Astrocyte (in vitro differentiated cells and primary cell): Measurements from ENCODE around the gene RPLP1. TPM values are rescaled to one million over a fixed set of nuclear protein-coding genes. Genes with fewer than 3 reads are reported as not detected.

Experiments
- DNase-seq: peaks from one replicate; pipeline ENCODE4 v3.0.0-alpha.2; 2010; ENCODE audit warnings: low read depth
- FAIRE-seq: peaks from 2 replicates; lab custom pipeline; 2011; peaks lifted over from hg19 to GRCh38; lab: Jason Lieb, UNC
- H2AFZ ChIP-seq: 2 replicates; pipeline ENCODE4 v1.6.0; 2012; ENCODE audit warnings: low read depth, low read length, inconsistent platforms
- H3K27ac ChIP-seq: 2 replicates; pipeline ENCODE4 v1.5.1; 2011; ENCODE audit warnings: low read depth, low read length, inconsistent platforms
- H3K27me3 ChIP-seq: 2 replicates; pipeline ENCODE4 v1.6.0; 2011; ENCODE audit warnings: low read length, inconsistent platforms; ENCODE audit not compliant: insufficient read depth
- H3K36me3 ChIP-seq: 2 replicates; pipeline ENCODE4 v1.5.1; 2011; ENCODE audit warnings: low read length, inconsistent platforms; ENCODE audit not compliant: insufficient read depth
- H3K4me1 ChIP-seq: 2 replicates; pipeline ENCODE4 v1.5.1; 2011; ENCODE audit warnings: low read length, inconsistent platforms; ENCODE audit not compliant: insufficient read depth
- H3K4me2 ChIP-seq: 2 replicates; pipeline ENCODE4 v1.6.0; 2012; ENCODE audit warnings: low read length, inconsistent platforms
- H3K4me3 ChIP-seq: 2 replicates; pipeline ENCODE4 v1.5.1; 2011; ENCODE audit warnings: low read depth, mild to moderate bottlenecking, low read length, inconsistent platforms; ENCODE audit not compliant: insufficient read depth
- H3K79me2 ChIP-seq: 2 replicates; pipeline ENCODE4 v1.6.0; 2012; ENCODE audit warnings: mild to moderate bottlenecking, low read length, inconsistent platforms; ENCODE audit not compliant: insufficient read depth
- H3K9ac ChIP-seq: 2 replicates; pipeline ENCODE4 v1.6.0; 2012; ENCODE audit warnings: mild to moderate bottlenecking, low read length, inconsistent platforms
- H3K9me3 ChIP-seq: 2 replicates; pipeline ENCODE4 v1.5.1; 2012; ENCODE audit warnings: low read depth, mild to moderate bottlenecking, low read length, inconsistent platforms; ENCODE audit not compliant: insufficient read depth
- H4K20me1 ChIP-seq: 2 replicates; pipeline ENCODE4 v1.6.0; 2012; ENCODE audit warnings: low read length, inconsistent platforms; ENCODE audit not compliant: insufficient read depth
- H3K27ac Mint-ChIP-seq: one replicate; pipeline ENCODE4 v1.8.0; 2021; ENCODE audit warnings: mild to moderate bottlenecking, mixed read lengths; ENCODE audit not compliant: unreplicated experiment
- H3K27me3 Mint-ChIP-seq: one replicate; pipeline ENCODE4 v1.8.0; 2021; ENCODE audit warnings: low read depth, mixed read lengths; ENCODE audit not compliant: unreplicated experiment
- H3K36me3 Mint-ChIP-seq: one replicate; pipeline ENCODE4 v1.8.0; 2021; ENCODE audit warnings: low read depth, mixed read lengths; ENCODE audit not compliant: unreplicated experiment
- H3K4me1 Mint-ChIP-seq: one replicate; pipeline ENCODE4 v1.8.0; 2021; ENCODE audit warnings: low read depth, mixed read lengths; ENCODE audit not compliant: unreplicated experiment
- H3K4me3 Mint-ChIP-seq: one replicate; pipeline ENCODE4 v1.8.0; 2021; ENCODE audit warnings: mild to moderate bottlenecking, moderate library complexity, mixed read lengths; ENCODE audit not compliant: unreplicated experiment
- H3K9me3 Mint-ChIP-seq: one replicate; pipeline ENCODE4 v1.8.0; 2021; ENCODE audit warnings: mild to moderate bottlenecking, mixed read lengths; ENCODE audit not compliant: unreplicated experiment
- EZH2 ChIP-seq: IDR thresholded peaks from 2 replicates; pipeline ENCODE4 v1.6.1; 2012; ENCODE audit warnings: mild to moderate bottlenecking, low read length, inconsistent platforms; ENCODE audit not compliant: insufficient read depth
- total RNA-seq: library from RNA; stranded (reverse); gene quantifications from 2 replicates; pipeline ENCODE4 v1.2.1, GENCODE V29; 2021
- TF ChIP-seq, protein P1 (sequence below): IDR thresholded peaks from 2 replicates; pipeline ENCODE4 v1.5.1; 2011; ENCODE audit warnings: low read depth, mild to moderate bottlenecking, inconsistent platforms, low read length, moderate library complexity; ENCODE audit not compliant: insufficient read depth

RPLP1 gene
- total RNA-seq, 1 donor from 2014 or later = 1,465 TPM

DNA sequence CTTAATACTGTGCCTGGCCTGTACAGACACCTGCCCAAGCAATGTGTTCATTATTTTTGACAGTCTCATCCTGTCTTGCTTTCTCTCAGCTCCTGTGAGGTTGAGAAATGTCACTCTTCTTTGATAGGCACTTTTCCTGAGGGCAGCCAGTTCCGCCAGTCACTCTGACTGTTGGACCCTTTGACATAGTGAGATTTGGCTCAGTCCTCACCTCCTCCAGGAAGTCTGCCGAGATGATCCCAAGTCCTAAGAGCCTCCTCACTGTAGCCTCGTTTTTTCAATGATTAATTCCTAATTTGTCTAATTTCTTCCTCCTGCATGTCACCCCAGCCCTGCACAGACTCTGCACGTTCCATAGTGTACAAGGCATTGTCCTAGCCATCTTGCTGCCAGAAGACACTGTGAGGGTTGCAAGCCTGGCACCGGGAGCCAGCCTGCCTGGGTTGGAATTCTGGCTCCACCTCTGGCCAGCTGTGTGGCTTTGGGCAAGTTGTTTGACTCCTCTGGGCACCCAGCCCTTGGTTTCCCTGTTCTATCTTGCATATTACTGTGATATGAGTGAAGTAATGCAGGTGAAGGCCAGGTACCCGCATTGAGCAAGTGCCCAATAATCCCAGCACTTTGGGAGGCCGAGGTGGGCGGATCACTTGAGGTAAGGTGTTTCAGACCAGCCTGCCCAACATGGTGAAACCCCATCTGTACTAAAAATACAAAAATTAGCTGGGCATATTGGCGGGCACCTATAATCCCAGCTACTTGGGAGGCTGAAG lies 24.3 kb downstream of the RPLP1 start:
- no peaks in the 10 kb centered on the region for H3K79me2 ChIP-seq
- H3K36me3 Mint-ChIP-seq = peaks cover 2% of the 10 kb centered on the region
- H4K20me1 ChIP-seq = no peaks in the 10 kb centered on the region
- H3K4me3 Mint-ChIP-seq = no peak overlapping the region
- H3K27ac ChIP-seq = no peak overlapping the region
- no peaks in the 10 kb centered on the region for H3K27me3 ChIP-seq
- no peak for FAIRE-seq
- H3K4me3 ChIP-seq = no peak overlapping the region
- H3K9ac ChIP-seq = no peak overlapping the region
- peaks cover 7% of the 10 kb centered on the region for H3K4me1 Mint-ChIP-seq
- no peak overlapping the region for H3K27ac Mint-ChIP-seq
- peaks cover 26% of the 10 kb centered on the region for H3K27me3 Mint-ChIP-seq
- H3K36me3 ChIP-seq = no peaks in the 10 kb centered on the region
- no peak for TF ChIP-seq EZH2
- TF ChIP-seq, protein P1, sequence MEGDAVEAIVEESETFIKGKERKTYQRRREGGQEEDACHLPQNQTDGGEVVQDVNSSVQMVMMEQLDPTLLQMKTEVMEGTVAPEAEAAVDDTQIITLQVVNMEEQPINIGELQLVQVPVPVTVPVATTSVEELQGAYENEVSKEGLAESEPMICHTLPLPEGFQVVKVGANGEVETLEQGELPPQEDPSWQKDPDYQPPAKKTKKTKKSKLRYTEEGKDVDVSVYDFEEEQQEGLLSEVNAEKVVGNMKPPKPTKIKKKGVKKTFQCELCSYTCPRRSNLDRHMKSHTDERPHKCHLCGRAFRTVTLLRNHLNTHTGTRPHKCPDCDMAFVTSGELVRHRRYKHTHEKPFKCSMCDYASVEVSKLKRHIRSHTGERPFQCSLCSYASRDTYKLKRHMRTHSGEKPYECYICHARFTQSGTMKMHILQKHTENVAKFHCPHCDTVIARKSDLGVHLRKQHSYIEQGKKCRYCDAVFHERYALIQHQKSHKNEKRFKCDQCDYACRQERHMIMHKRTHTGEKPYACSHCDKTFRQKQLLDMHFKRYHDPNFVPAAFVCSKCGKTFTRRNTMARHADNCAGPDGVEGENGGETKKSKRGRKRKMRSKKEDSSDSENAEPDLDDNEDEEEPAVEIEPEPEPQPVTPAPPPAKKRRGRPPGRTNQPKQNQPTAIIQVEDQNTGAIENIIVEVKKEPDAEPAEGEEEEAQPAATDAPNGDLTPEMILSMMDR = no peak
- H3K4me2 ChIP-seq = no peak overlapping the region
- H3K4me1 ChIP-seq = peaks cover 14% of the 10 kb centered on the region
- H3K9me3 ChIP-seq = no peaks in the 10 kb centered on the region
- no peak overlapping the region for H2AFZ ChIP-seq
- DNase-seq = no peak
- H3K9me3 Mint-ChIP-seq = no peaks in the 10 kb centered on the region

DNA sequence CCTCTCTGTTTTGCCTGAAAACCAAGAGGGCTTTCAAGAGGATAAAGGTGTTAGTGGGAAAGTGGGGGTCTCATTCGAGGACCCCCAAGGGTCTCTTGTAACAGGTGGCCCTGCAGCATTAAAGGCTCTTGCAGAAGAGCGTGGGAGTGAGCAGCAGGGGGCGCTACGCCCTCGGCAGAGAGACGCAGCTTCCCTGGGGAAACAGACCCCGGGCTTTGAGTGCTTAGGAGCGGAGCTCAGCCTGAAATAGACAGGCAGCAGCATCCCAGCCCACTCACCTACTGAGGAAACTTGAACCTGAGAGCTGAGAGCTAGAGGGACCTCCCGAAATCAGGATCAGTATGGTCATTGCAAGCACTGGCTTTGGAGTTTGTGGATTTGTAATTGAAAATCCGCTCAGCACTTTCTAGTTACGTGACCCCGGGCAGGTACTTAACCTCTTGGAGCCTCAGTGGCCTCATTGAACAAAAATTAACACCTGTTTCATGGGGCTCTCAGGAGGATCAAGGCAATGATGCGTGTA lies 25.7 kb downstream of the RPLP1 start:
- Histone ChIP-seq H3K27ac (no peak overlapping the region), H3K36me3 (no peaks in the 10 kb centered on the region), H3K4me2 (no peak overlapping the region), H2AFZ (no peak overlapping the region), H3K4me3 (no peak overlapping the region), H4K20me1 (no peaks in the 10 kb centered on the region), H3K27me3 (no peaks in the 10 kb centered on the region), H3K9me3 (no peaks in the 10 kb centered on the region), H3K79me2 (no peaks in the 10 kb centered on the region), H3K4me1 (peaks cover 14% of the 10 kb centered on the region), H3K9ac (no peak overlapping the region)
- Mint-ChIP-seq H3K27ac (no peak overlapping the region), H3K36me3 (peaks cover 3% of the 10 kb centered on the region), H3K27me3 (peaks cover 36% of the 10 kb centered on the region), H3K4me3 (no peak overlapping the region), H3K9me3 (peaks cover under 1% of the 10 kb centered on the region), H3K4me1 (peaks cover 7% of the 10 kb centered on the region)
- FAIRE-seq = no peak
- TF ChIP-seq, protein P1 = peak; percentile 82
- TF ChIP-seq EZH2 = no peak
- no peak for DNase-seq

DNA sequence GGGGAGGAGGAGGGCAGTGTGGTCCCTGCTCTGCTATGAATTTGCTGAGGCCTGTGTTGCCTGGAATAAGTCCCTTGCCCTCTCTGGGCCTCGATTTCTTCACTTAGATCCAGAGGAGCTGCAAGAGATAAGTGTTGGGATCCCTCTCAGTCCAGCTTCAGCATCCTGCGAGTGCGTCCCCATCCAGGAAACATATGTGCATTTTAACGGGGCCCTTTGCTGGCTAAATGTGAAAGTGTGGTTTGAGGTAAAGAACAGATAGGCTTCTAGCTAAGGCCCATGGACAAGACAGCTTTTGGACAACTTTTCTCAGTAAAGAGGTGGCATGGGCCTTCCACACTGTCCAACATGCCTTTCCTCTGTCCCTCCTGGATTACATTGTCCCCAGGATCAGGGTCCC lies 26.5 kb downstream of the RPLP1 start:
- Histone ChIP-seq H3K36me3 (no peaks in the 10 kb centered on the region), H4K20me1 (no peaks in the 10 kb centered on the region), H3K27me3 (no peaks in the 10 kb centered on the region), H3K79me2 (no peaks in the 10 kb centered on the region), H2AFZ (no peak overlapping the region), H3K4me2 (no peak overlapping the region), H3K27ac (no peak overlapping the region), H3K4me3 (no peak overlapping the region), H3K9ac (no peak overlapping the region), H3K9me3 (no peaks in the 10 kb centered on the region), H3K4me1 (peaks cover 11% of the 10 kb centered on the region)
- H3K4me3 Mint-ChIP-seq = no peak overlapping the region
- peaks cover 5% of the 10 kb centered on the region for H3K4me1 Mint-ChIP-seq
- H3K27me3 Mint-ChIP-seq = peaks cover 44% of the 10 kb centered on the region
- TF ChIP-seq, protein P1 = no peak
- TF ChIP-seq EZH2 = no peak
- H3K9me3 Mint-ChIP-seq = peaks cover 3% of the 10 kb centered on the region
- no peak overlapping the region for H3K27ac Mint-ChIP-seq
- DNase-seq (no peak), FAIRE-seq (no peak)
- peaks cover 6% of the 10 kb centered on the region for H3K36me3 Mint-ChIP-seq
